ENCODE measurements around the gene B4GALT4.
"Not testable (repeated sequence)": the region's sequence is repeated elsewhere in the genome, so short reads cannot be mapped to it uniquely, and the experiment has no call there.

The B4GALT4 gene

DNA sequence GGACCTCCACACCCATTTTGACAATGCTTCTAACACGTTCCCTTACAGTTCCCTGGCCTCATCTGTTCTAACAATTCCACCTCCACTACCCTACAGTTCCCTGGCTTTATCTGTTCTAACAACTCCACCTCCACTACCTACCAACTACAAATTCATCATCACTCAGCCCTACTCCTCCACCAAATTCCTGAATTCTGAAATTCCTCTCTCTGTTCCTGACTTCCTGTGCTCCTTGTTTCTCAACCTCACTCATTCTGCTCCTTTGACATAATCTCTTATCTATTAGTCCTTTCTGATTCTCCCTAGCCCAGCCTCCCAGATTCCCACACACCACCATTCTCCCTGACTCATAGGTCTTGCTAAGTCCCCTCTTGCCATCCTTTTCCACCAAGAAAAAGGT lies 44.8 kb downstream of the B4GALT4 start:
- DNase-seq (ENCODE audit: low spot score), result no peak

DNA sequence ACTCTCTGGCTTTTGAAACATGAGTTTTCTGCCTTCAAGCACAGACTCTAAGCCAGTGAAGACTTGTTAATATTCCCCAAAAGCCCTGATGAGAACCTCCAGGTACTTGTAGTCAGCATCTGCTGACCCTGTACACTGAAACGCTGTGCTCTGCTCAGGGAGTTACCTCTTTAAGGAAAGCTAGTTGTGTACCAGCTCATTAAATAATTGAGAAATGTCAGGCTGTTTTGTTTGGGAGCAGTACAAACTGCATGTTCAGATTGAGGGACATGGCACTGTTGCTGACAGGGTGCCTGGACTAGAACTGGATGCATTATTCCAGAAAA lies 45.6 kb downstream of the B4GALT4 start:
- DNase-seq (ENCODE audit: low spot score), result no peak

DNA sequence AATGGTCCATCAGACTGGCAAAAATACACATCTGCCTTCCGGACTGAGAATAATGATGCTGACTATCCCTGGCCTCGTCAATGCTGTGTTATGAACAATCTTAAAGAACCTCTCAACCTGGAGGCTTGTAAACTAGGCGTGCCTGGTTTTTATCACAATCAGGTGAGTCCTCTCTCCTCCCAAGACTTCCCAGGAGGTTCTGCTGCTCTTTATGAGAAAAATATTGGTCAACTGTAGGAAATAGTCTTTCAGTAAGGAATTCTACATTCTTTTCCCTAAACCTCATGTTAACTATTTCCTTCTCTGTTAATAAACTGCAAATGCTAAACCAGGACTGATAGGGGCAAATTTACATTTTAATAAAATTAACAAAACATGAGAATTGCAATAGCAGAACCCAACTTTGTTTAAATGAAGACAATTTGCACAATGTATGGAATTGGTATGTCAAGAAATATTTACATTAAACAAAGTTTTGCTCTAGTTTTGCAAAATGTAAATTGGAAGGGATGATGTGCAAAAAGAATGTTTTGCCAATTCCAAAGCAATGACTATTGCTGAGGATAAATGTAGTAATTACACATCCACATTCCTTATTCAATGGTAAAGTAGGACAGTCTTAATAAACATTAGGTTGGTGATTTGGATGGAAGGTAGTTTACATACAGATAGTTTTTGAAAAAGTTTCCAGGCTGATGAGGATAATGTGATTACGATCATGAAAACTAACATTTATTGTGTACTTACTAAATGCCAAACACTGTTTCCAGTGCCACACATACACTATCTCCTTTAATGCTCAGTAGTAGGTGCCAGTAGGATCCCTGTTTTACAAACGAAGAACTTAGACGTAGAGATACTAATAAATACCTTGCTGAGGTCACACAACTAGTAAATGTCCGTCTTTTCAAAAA lies 46.2 kb downstream of the B4GALT4 start:
- no peak for DNase-seq (ENCODE audit: low spot score)

DNA sequence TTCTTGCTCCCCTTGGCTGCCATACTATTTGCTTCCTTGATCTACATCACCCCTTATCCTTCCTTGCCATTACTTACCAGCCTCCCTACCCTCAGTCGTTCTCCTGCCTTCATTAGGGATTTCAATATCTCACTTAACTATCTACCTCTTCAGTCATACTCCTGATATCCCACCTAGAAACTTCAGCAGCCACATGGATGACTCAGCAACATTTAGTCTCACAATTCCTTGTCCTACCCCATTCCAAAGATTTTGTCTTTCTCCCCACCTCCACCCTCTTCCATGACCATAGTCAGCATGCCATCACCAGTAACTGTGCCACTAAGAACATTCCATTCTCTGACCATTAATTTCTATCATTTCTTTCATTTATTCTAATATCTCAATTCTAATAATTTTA lies 48.9 kb downstream of the B4GALT4 start:
- no peak for DNase-seq (ENCODE audit: low spot score)

DNA sequence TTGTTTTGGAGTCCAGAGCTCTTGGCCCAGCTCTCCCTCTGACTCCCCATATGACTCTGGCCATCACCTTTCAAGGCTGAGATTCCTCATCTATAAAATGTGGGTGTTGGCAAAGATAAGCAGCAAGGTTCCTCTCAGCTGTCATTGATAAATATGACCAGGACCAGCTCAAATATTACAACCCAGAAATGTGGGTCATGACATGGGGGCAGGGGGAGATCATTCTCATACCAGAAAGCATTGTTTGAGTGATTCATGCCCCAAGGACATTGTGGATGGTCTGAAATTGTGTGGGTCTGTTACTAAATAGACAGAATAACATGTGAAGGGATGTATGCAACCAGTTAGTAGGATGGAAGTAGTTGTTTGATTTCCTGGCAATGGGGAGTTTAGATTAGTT lies 53.4 kb downstream of the B4GALT4 start:
- DNase-seq (ENCODE audit: low spot score), result no peak

DNA sequence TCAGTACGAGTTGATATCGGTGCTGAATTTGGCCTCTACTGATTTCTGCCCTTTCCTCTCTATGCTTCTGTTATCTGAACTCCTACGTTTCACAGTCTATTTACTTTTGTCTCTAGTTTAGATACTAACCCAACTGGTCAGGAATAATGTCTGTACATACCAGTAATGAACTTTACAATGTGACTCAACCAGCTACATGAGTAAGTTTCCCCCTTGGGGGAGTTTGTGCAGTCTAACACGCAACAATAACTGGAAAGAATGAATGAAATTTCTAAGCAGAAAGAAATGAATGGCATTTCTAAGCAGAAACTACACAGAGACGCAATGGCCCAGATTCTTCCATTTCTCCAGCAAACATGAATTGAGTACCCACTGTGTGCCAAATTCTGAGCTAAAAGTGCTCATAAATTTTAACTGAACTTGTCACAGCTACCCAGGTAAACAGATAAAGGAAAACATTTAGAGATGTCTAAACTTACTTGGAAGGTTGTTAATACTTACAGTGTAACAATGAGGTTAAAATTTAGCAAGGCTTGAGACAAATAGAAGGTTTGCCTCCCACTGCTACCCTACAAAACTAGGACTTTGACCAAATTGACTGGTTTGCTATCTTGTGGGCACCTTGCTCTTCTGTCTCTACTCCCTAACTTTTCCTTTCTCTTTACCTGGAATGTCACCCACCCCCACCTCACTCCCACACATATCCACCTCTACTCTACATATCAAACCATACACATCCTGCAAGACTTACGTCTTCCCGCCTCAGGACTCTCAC lies 55.7 kb downstream of the B4GALT4 start:
- DNase-seq (ENCODE audit: low spot score), result no peak

DNA sequence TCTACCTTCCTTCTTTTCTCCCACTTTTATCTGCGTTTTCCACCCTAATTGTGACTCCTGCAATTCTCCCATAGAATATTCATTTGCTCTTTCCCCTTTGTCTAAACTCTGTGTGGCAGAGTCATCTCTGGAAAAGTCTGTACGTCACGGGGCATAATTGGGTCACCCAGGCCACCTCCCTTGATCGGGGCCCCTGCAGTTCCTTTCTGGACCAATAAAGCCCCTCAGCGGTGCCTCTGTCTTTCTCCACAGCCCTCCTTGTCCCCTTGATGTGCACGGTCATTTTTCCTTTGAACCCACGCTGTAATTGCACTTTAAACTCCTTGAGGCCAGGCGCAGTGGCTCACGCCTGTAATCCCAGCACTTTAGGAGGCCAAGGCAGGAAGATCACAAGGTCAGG lies 56.6 kb downstream of the B4GALT4 start:
- DNase-seq (ENCODE audit: low spot score), result no peak

DNA sequence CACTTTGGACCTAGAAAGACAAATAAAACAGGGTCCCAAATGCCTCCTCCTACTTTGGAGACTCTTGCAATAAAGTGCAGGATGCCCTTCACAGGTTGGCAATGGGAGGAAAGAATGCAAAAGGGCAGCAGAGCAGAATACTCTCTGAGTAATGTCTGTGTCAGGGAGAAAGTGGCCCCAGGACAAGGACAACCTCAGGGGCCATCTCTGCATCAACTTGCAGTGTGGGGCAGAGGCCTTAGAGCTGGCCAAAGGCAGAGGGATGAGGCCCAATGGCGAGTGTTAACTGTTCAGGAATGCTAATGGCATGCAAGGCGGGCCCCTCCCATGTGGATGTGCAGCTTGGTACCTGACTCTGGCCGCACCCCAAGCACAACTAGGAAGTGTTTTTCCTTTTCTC lies 58.9 kb downstream of the B4GALT4 start:
- no peak for DNase-seq (ENCODE audit: low spot score)

DNA sequence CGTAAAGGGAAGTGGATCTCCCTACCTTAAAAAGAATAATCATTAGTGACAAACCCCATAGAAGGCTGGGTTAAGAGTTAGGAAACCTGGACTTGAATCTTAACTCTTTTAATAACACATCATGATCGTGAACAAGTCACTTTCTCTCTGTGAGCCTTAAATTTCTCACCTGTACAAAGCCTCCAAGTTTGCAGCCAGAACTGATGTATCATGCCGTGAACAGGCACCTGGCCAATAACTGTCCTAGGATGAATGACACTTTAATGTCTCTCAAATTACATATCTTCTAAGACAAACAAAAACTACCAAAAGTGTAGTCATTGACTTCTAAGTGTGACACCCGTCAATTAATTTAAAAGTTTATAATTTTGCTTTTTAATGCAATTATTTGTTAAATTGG lies 63.4 kb downstream of the B4GALT4 start:
- no peak for DNase-seq (ENCODE audit: low spot score)

DNA sequence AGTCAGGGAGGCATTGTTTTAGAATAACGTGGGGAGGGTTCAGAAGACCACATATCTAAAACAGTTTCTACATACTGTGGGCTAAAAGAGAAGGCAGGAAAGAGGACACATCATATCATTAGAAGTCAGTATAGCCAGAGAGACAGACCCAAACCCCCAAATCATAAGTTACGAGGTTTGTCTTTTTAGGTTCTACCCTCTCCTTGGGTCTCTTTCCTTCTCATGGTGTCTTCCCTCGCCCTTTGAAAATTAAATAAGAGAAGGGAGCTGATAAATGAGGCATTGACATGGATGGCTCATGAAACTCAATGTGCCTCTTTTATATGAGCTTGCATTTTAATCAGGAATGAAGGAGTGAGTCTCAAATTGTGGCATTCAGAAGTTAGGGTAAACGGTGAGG lies 63.9 kb downstream of the B4GALT4 start:
- no peak for DNase-seq (ENCODE audit: low spot score)

DNA sequence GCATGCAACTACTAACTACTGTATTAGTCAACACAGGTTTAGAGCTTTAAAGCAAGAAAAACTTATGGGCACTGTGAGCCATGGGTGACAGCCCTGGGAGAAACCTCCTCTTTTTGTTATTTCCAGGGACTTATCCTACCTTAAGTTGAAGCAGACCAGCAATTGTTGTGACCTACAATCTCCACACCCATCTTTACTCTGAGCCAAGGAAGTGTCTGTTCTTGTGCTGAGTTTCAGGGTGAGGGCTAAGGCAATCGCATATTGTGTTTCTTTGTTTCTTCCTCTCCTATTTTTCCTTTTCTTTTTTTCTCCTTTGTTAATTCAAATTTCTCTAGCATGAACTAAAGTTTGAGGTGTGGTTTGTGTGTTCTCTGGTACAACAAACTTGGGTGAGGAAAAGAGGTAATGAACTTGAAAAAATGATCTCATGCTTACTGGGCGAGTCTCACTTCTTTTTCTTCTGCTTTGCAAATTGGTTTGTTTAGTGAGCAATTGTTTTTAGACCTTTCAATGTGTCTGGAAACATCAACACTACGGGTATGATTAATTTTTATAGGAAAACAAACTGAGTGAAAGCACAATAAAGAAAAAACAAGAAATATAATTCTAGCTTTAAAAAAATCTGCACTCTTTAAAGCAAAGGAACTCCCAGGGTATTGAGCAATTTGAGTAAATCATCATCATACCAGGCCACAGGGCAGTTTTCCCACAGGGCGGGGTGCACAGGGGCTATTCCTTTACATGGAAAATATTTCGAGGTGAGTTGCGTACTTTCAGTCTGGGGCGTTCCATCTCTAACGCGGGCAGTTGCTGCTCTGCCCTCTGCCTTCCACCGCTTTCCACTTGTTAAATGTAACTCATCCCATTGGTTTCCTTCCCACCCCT lies 64.6 kb downstream of the B4GALT4 start:
- DNase-seq (ENCODE audit: low spot score), result no peak

DNA sequence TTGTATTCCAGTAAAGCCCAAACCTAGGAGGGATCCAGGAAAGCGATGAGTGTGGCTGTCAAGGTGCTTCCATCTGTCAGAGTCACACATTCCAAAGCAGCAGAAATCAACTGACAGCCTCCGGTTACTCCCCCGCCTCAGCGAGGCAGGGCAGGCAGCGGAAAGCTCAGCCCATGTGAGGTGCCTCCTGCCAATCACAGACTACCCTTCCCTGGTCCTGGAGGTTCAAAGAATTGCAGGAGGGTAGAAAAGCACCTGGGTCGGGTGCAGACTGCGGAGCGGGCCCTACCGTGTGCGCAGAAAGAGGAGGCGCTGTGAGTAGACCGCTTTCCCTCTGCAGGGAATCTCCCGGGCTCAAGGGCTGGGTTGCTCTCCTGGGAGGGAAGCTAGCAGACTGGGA lies 67.4 kb downstream of the B4GALT4 start, which contains the start of gene UPK1B:
Gene UPK1B, plus strand, starts transcription at position 274 of the 400 bp plus-strand sequence. CDS start 13,144 bp downstream, outside the sequence.
- no peak for DNase-seq (ENCODE audit: low spot score)

DNA sequence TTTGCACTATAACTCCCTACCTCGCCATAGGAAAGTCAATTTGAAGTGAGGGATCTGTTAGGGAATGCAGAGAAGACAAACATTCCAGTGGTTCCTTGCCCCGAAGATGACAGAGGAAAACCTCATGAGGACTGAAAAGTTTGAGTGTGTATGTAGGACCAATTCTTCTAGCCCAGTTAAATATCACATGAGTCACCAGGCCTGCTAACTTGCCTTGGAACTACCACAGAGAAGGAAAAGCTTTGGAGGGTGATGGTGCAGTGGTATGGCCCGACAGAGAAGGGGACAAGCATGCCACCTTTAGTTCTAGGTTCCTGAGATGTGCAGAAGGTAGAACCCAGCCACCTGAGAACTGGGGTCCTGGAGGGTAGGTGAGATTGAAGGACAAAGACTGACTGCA lies 69.9 kb downstream of the B4GALT4 start:
- no peak for DNase-seq (ENCODE audit: low spot score)

DNA sequence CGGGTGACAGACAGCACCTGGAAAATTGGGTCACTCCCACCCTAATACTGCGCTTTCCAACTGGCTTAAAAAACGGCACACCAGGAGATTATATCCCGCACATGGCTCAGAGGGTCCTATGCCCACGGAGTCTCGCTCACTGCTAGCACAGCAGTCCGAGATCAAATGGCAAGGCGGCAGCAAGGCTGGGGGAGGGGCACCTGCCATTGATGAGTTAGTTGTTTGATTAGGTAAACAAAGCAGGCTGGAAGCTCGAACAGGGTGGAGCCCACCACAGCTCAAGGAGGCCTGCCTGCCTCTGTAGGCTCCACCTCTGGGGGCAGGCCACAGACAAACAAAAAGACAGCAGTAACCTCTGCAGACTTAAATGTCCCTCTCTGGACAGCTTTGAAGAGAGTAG lies 75.9 kb downstream of the B4GALT4 start:
- DNase-seq (ENCODE audit: low spot score), result not testable (repeated sequence)

All from HuH-7.5 (cell line).